ENCODE data around the gene KMT5B.
A peak's percentile ranks its signal among the peaks of the same experiment; 100 is the strongest.

Gene KMT5B

GRCh38 chr11:68142441-68143309 lies 70.4 kb downstream of the KMT5B start:
- no peak for DNase-seq

GRCh38 chr11:68142028-68142412 lies 71.1 kb downstream of the KMT5B start:
- peak; percentile 73 to 84 (median 82) for DNase-seq

- no peak for DNase-seq
Measured at GRCh38 chr11:68141246-68142027, 71.7 kb downstream of the KMT5B start.

GRCh38 chr11:68140496-68141245 lies 72.4 kb downstream of the KMT5B start:
- no peak for DNase-seq

- no peak for DNase-seq
Measured at GRCh38 chr11:68138237-68138636, 74.9 kb downstream of the KMT5B start.

- DNase-seq: no peak
Measured at GRCh38 chr11:68137833-68138232, 75.3 kb downstream of the KMT5B start.

GRCh38 chr11:68136866-68137265 lies 76.2 kb downstream of the KMT5B start:
- DNase-seq: no peak

GRCh38 chr11:68135161-68135560 lies 77.9 kb downstream of the KMT5B start:
- no peak for DNase-seq

- DNase-seq: no peak
Measured at GRCh38 chr11:68133761-68134160, 79.3 kb downstream of the KMT5B start.

GRCh38 chr11:68130121-68130520 lies 83.0 kb downstream of the KMT5B start:
- DNase-seq: no peak

GRCh38 chr11:68128682-68129327 lies 84.3 kb downstream of the KMT5B start:
- peak in 1 of 4 experiments; percentile 20 for DNase-seq

- no peak for DNase-seq
Measured at GRCh38 chr11:68127714-68128681, 85.1 kb downstream of the KMT5B start.

- no peak for DNase-seq
Measured at GRCh38 chr11:68125164-68125563, 87.9 kb downstream of the KMT5B start.

- no peak for DNase-seq
Measured at GRCh38 chr11:68122936-68123539, 90.1 kb downstream of the KMT5B start.

- DNase-seq: peak; percentile 97 to 99 (median 98)
Measured at GRCh38 chr11:68121067-68121899, 91.8 kb downstream of the KMT5B start, which contains the start of gene CHKA. Gene CHKA (minus strand): TSS chr11:68121388. CDS start chr11:68121177, 211 bp downstream.

GRCh38 chr11:68120273-68121066 lies 92.6 kb downstream of the KMT5B start:
- peak; percentile 72 to 88 (median 81) for DNase-seq

GRCh38 chr11:68118706-68119448 lies 94.2 kb downstream of the KMT5B start:
- peak; percentile 70 to 90 (median 82) for DNase-seq

All from suppressor macrophage (primary cell).